GM13976 (cell line): ENCODE measurements around the gene MYMX.

Experiments
- DNase-seq: peaks from one replicate; pipeline ENCODE4 v3.0.0; 2012; ENCODE audit warnings: low spot score
- CTCF ChIP-seq: IDR thresholded peaks from 2 replicates; pipeline ENCODE4 v1.5.1; 2012; ENCODE audit warnings: borderline replicate concordance, mild to moderate bottlenecking; ENCODE audit not compliant: insufficient read depth; ENCODE audit errors: extremely low read depth, missing control alignments, control extremely low read depth
- in situ Hi-C: fragments of 300-500 bp; cut with MboI; formaldehyde crosslinking; loops from one replicate; pipeline ENCODE4 v1.12.0; 2022; ENCODE audit warnings: low sequenced_read_pairs, mixed read lengths, inconsistent platforms; ENCODE audit not compliant: unreplicated experiment

The MYMX gene

GRCh38 chr6:44216677-44217331 lies at the start of gene MYMX:
Gene MYMX (plus strand): TSS chr6:44216926. CDS start chr6:44217472, 546 bp downstream.
- in situ Hi-C loops, result no loop called here
- no peak for DNase-seq
- TF ChIP-seq CTCF, result no peak

- in situ Hi-C loops, result no loop called here
- no peak for TF ChIP-seq CTCF
- no peak for DNase-seq
Measured at GRCh38 chr6:44167567-44167966, 49.2 kb upstream of the MYMX start.

- in situ Hi-C loops, result no loop called here
- DNase-seq, result no peak
- no peak for TF ChIP-seq CTCF
Measured at GRCh38 chr6:44169154-44169553, 47.6 kb upstream of the MYMX start.

- DNase-seq, result no peak
- TF ChIP-seq CTCF, result no peak
- in situ Hi-C loops, result loop anchor here (5.0 kb wide), 1 partner anchor 62 kb away; no protein-coding TSS in a partner anchor
Measured at GRCh38 chr6:44169886-44170570, 46.7 kb upstream of the MYMX start.

GRCh38 chr6:44171899-44172546 lies 44.7 kb upstream of the MYMX start:
- DNase-seq, result no peak
- no peak for TF ChIP-seq CTCF
- in situ Hi-C loops, result loop anchor here (5.0 kb wide), 1 partner anchor 60 kb away; no protein-coding TSS in a partner anchor

GRCh38 chr6:44172731-44173500 lies 43.8 kb upstream of the MYMX start:
- DNase-seq, result peak; percentile 90
- in situ Hi-C loops, result loop anchor here (5.0 kb wide), 1 partner anchor 59 kb away; no protein-coding TSS in a partner anchor
- peak; percentile 89 for TF ChIP-seq CTCF
